Activated CD8-positive, alpha-beta memory T cell treated with anti-CD3 and anti-CD28 coated beads, Interleukin-2, amount 50 U/mL, for 24 hours (primary cell): ENCODE results near the gene PHF20.
"Not testable (repeated sequence)": the region's sequence is repeated elsewhere in the genome, so short reads cannot be mapped to it uniquely, and the experiment has no call there.

Experiments used
- DNase-seq: peaks from one replicate; pipeline ENCODE4 v3.0.0-alpha.2; 2020; ENCODE audit errors: extremely low read depth

PHF20 gene

GRCh38 chr20:35776513-35777101, 4.8 kb downstream of the PHF20 start:
- DNase-seq: no peak

- not testable (repeated sequence) for DNase-seq
These were observed 12.0 kb downstream of the PHF20 start for GRCh38 chr20:35783811-35784210.

GRCh38 chr20:35785541-35785940, 13.7 kb downstream of the PHF20 start:
- DNase-seq: not testable (repeated sequence)

GRCh38 chr20:35788796-35789195, 17.0 kb downstream of the PHF20 start:
- DNase-seq: no peak

GRCh38 chr20:35791097-35791496, 19.3 kb downstream of the PHF20 start:
- DNase-seq: no peak

GRCh38 chr20:35791821-35792220, 20.0 kb downstream of the PHF20 start:
- no peak for DNase-seq

- no peak for DNase-seq
These were observed 20.9 kb downstream of the PHF20 start for GRCh38 chr20:35792740-35793139.

GRCh38 chr20:35796571-35796970, 24.8 kb downstream of the PHF20 start:
- DNase-seq: no peak

- no peak for DNase-seq
These were observed 30.1 kb downstream of the PHF20 start for GRCh38 chr20:35801865-35802264.

- no peak for DNase-seq
These were observed 34.3 kb downstream of the PHF20 start for GRCh38 chr20:35806075-35806474.

GRCh38 chr20:35807877-35808276, 36.1 kb downstream of the PHF20 start:
- DNase-seq: no peak

- no peak for DNase-seq
These were observed 48.9 kb downstream of the PHF20 start for GRCh38 chr20:35820715-35821114.

- DNase-seq: no peak
These were observed 50.0 kb downstream of the PHF20 start for GRCh38 chr20:35821807-35822242.

GRCh38 chr20:35823147-35823546, 51.3 kb downstream of the PHF20 start:
- DNase-seq: no peak

- DNase-seq: no peak
These were observed 52.1 kb downstream of the PHF20 start for GRCh38 chr20:35823937-35824336.

GRCh38 chr20:35826397-35826998, 54.7 kb downstream of the PHF20 start:
- DNase-seq: no peak

GRCh38 chr20:35828434-35828833, 56.6 kb downstream of the PHF20 start:
- DNase-seq: no peak

- DNase-seq: no peak
These were observed 57.1 kb downstream of the PHF20 start for GRCh38 chr20:35828916-35829315.

GRCh38 chr20:35830264-35830663, 58.4 kb downstream of the PHF20 start:
- no peak for DNase-seq

- no peak for DNase-seq
These were observed 59.2 kb downstream of the PHF20 start for GRCh38 chr20:35831029-35831428.

GRCh38 chr20:35831971-35832370, 60.2 kb downstream of the PHF20 start:
- DNase-seq: no peak

- DNase-seq: no peak
These were observed 61.4 kb downstream of the PHF20 start for GRCh38 chr20:35833241-35833640.

- DNase-seq: no peak
These were observed 65.9 kb downstream of the PHF20 start for GRCh38 chr20:35837577-35838195.
